NCI-H2227 treated with DMSO at 0.1 percent for 48 hours (cell line): ENCODE data around the gene LCLAT1.
"Not testable (repeated sequence)": the region's sequence is repeated elsewhere in the genome, so short reads cannot be mapped to it uniquely, and the experiment has no call there.

ENCODE experiments used
- DNase-seq: peaks from one replicate; lab custom pipeline; 2025; lab: John Stamatoyannopoulos, UW

The LCLAT1 gene

GRCh38 chr2:30643013-30643412 is 196.0 kb downstream of the LCLAT1 start:
- not testable (repeated sequence) for DNase-seq

- DNase-seq, result no peak
Observed at GRCh38 chr2:30643674-30644073, 196.6 kb downstream of the LCLAT1 start.

GRCh38 chr2:30645081-30645744 is 198.2 kb downstream of the LCLAT1 start:
- DNase-seq, result no peak

GRCh38 chr2:30645745-30646119 is 198.7 kb downstream of the LCLAT1 start:
- no peak for DNase-seq

- DNase-seq, result no peak
Observed at GRCh38 chr2:30647752-30648457, 200.9 kb downstream of the LCLAT1 start.

- no peak for DNase-seq
Observed at GRCh38 chr2:30649278-30649677, 202.2 kb downstream of the LCLAT1 start.

GRCh38 chr2:30649828-30650227 is 202.8 kb downstream of the LCLAT1 start:
- DNase-seq, result no peak

GRCh38 chr2:30652271-30652915 is 205.3 kb downstream of the LCLAT1 start:
- DNase-seq, result no peak

GRCh38 chr2:30653847-30654246 is 206.8 kb downstream of the LCLAT1 start:
- DNase-seq, result no peak

- DNase-seq, result no peak
Observed at GRCh38 chr2:30654404-30654803, 207.4 kb downstream of the LCLAT1 start.

GRCh38 chr2:30655211-30655610 is 208.2 kb downstream of the LCLAT1 start:
- DNase-seq, result no peak

GRCh38 chr2:30655660-30656059 is 208.6 kb downstream of the LCLAT1 start:
- no peak for DNase-seq

- DNase-seq, result no peak
Observed at GRCh38 chr2:30656079-30656478, 209.0 kb downstream of the LCLAT1 start.

GRCh38 chr2:30661173-30662107 is 214.4 kb downstream of the LCLAT1 start:
- no peak for DNase-seq

GRCh38 chr2:30662268-30663131 is 215.5 kb downstream of the LCLAT1 start:
- no peak for DNase-seq

GRCh38 chr2:30663321-30663720 is 216.3 kb downstream of the LCLAT1 start:
- no peak for DNase-seq

- no peak for DNase-seq
Observed at GRCh38 chr2:30663806-30664205, 216.8 kb downstream of the LCLAT1 start.

GRCh38 chr2:30664761-30665358 is 217.8 kb downstream of the LCLAT1 start:
- no peak for DNase-seq

GRCh38 chr2:30665761-30666265 is 218.8 kb downstream of the LCLAT1 start:
- no peak for DNase-seq

GRCh38 chr2:30666266-30666874 is 219.3 kb downstream of the LCLAT1 start:
- no peak for DNase-seq
